Islet of Langerhans (tissue), 1 donor: ENCODE results near the gene DEPDC1.
A peak's percentile ranks its signal among the peaks of the same experiment; 100 is the strongest.
"Not testable (repeated sequence)": the region's sequence is repeated elsewhere in the genome, so short reads cannot be mapped to it uniquely, and the experiment has no call there.

ENCODE experiments used
- FAIRE-seq: peaks from one replicate; lab custom pipeline; 2011; peaks lifted over from hg19 to GRCh38; lab: Jason Lieb, UNC

Gene DEPDC1

GRCh38 chr1:68496680-68497357 lies at the start of gene DEPDC1:
TSS of gene DEPDC1 (minus strand) at chr1:68497082. CDS start at chr1:68496999, 83 bp downstream.
- no peak for FAIRE-seq

- no peak for FAIRE-seq
These were observed 47.8 kb upstream of the DEPDC1 start for GRCh38 chr1:68544651-68545050.

- FAIRE-seq = no peak
These were observed 45.7 kb upstream of the DEPDC1 start for GRCh38 chr1:68542586-68542985.

GRCh38 chr1:68538941-68539340 lies 42.1 kb upstream of the DEPDC1 start:
- no peak for FAIRE-seq

- no peak for FAIRE-seq
These were observed 31.4 kb upstream of the DEPDC1 start for GRCh38 chr1:68528243-68528642.

- no peak for FAIRE-seq
These were observed 28.9 kb upstream of the DEPDC1 start for GRCh38 chr1:68525781-68526180.

GRCh38 chr1:68521286-68521685 lies 24.4 kb upstream of the DEPDC1 start:
- FAIRE-seq = no peak

- no peak for FAIRE-seq
These were observed 19.2 kb upstream of the DEPDC1 start for GRCh38 chr1:68516066-68516465.

- FAIRE-seq = peak; percentile 55
These were observed 14.4 kb upstream of the DEPDC1 start for GRCh38 chr1:68511254-68511653.

GRCh38 chr1:68506386-68506785 lies 9.5 kb upstream of the DEPDC1 start:
- no peak for FAIRE-seq

GRCh38 chr1:68503085-68503484 lies 6.2 kb upstream of the DEPDC1 start:
- no peak for FAIRE-seq

- no peak for FAIRE-seq
These were observed 446 bp upstream of the DEPDC1 start for GRCh38 chr1:68497358-68497698.

- no peak for FAIRE-seq
These were observed 758 bp downstream of the DEPDC1 start for GRCh38 chr1:68495968-68496679.

GRCh38 chr1:68495532-68495931 lies 1.4 kb downstream of the DEPDC1 start:
- no peak for FAIRE-seq

- FAIRE-seq = no peak
These were observed 3.7 kb downstream of the DEPDC1 start for GRCh38 chr1:68493193-68493592.

GRCh38 chr1:68492255-68492654 lies 4.6 kb downstream of the DEPDC1 start:
- FAIRE-seq = not testable (repeated sequence)

- no peak for FAIRE-seq
These were observed 6.7 kb downstream of the DEPDC1 start for GRCh38 chr1:68490046-68490651.

- FAIRE-seq = no peak
These were observed 11.4 kb downstream of the DEPDC1 start for GRCh38 chr1:68485431-68486022.

GRCh38 chr1:68484618-68485017 lies 12.3 kb downstream of the DEPDC1 start:
- no peak for FAIRE-seq

GRCh38 chr1:68481041-68481440 lies 15.8 kb downstream of the DEPDC1 start:
- FAIRE-seq = no peak

GRCh38 chr1:68479501-68479900 lies 17.4 kb downstream of the DEPDC1 start:
- FAIRE-seq = no peak

GRCh38 chr1:68478662-68479061 lies 18.2 kb downstream of the DEPDC1 start:
- FAIRE-seq = no peak

GRCh38 chr1:68476626-68477025 lies 20.3 kb downstream of the DEPDC1 start:
- FAIRE-seq = not testable (repeated sequence)
